ENCODE results near the gene CHCHD3.

DNA sequence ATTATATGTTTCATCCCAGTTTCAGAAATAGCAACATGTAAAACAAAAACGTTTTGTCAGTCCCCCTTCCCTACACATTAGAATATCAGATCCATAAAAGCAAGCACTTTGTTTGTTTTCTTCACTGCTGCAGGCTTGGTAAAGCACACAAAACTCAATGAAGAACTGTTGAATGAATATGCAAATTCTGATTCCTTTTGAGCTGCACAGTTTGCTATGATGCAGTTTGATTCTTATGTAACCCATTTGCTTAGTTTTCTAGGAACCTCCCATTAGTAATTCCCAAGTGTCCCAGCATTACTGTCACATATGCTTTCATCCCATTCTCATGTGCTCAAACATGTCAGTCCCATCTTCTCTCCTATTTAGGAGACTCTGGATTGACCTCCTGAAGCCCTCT lies 26.1 kb upstream of the CHCHD3 start:
- no peak for TF ChIP-seq NFYB (CRISPR knock-in tag; conservative IDR thresholded peaks at IDR 0.05; ENCODE audit: low read depth)
- TF ChIP-seq ZNF219 (CRISPR knock-in tag; IDR thresholded peaks at IDR 0.05; ENCODE audit: borderline replicate concordance): no peak
- TF ChIP-seq, protein P1, sequence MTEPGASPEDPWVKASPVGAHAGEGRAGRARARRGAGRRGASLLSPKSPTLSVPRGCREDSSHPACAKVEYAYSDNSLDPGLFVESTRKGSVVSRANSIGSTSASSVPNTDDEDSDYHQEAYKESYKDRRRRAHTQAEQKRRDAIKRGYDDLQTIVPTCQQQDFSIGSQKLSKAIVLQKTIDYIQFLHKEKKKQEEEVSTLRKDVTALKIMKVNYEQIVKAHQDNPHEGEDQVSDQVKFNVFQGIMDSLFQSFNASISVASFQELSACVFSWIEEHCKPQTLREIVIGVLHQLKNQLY (CRISPR knock-in tag; IDR thresholded peaks at IDR 0.05): no peak
- no peak for TF ChIP-seq TCF7 (CRISPR knock-in tag; IDR thresholded peaks at IDR 0.05; ENCODE audit: low read depth)
- no peak for TF ChIP-seq TEAD1 (CRISPR knock-in tag; IDR thresholded peaks at IDR 0.05)
- TF ChIP-seq ESRRA (CRISPR knock-in tag; IDR thresholded peaks at IDR 0.05; ENCODE audit: borderline replicate concordance): no peak
- TF ChIP-seq, protein P2, sequence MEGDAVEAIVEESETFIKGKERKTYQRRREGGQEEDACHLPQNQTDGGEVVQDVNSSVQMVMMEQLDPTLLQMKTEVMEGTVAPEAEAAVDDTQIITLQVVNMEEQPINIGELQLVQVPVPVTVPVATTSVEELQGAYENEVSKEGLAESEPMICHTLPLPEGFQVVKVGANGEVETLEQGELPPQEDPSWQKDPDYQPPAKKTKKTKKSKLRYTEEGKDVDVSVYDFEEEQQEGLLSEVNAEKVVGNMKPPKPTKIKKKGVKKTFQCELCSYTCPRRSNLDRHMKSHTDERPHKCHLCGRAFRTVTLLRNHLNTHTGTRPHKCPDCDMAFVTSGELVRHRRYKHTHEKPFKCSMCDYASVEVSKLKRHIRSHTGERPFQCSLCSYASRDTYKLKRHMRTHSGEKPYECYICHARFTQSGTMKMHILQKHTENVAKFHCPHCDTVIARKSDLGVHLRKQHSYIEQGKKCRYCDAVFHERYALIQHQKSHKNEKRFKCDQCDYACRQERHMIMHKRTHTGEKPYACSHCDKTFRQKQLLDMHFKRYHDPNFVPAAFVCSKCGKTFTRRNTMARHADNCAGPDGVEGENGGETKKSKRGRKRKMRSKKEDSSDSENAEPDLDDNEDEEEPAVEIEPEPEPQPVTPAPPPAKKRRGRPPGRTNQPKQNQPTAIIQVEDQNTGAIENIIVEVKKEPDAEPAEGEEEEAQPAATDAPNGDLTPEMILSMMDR (IDR thresholded peaks at IDR 0.05): no peak

All from WTC11 (cell line).